ENCODE results near the gene OBSCN.

Gene OBSCN

GRCh38 chr1:228291906-228292608 lies 84.2 kb downstream of the OBSCN start:
- no peak for DNase-seq

- no peak for DNase-seq
Measured at GRCh38 chr1:228292609-228292911, 84.7 kb downstream of the OBSCN start.

- no peak for DNase-seq
Measured at GRCh38 chr1:228293393-228293792, 85.5 kb downstream of the OBSCN start.

GRCh38 chr1:228293816-228294500 lies 86.1 kb downstream of the OBSCN start:
- no peak for DNase-seq

- no peak for DNase-seq
Measured at GRCh38 chr1:228294717-228295116, 86.9 kb downstream of the OBSCN start.

- no peak for DNase-seq
Measured at GRCh38 chr1:228295201-228295600, 87.4 kb downstream of the OBSCN start.

- no peak for DNase-seq
Measured at GRCh38 chr1:228295981-228296380, 88.1 kb downstream of the OBSCN start.

GRCh38 chr1:228297242-228297641 lies 89.4 kb downstream of the OBSCN start:
- no peak for DNase-seq

- DNase-seq: no peak
Measured at GRCh38 chr1:228297822-228298221, 90.0 kb downstream of the OBSCN start.

GRCh38 chr1:228298471-228298870 lies 90.6 kb downstream of the OBSCN start:
- DNase-seq: no peak

- no peak for DNase-seq
Measured at GRCh38 chr1:228299211-228299610, 91.4 kb downstream of the OBSCN start.

- DNase-seq: no peak
Measured at GRCh38 chr1:228299901-228300300, 92.1 kb downstream of the OBSCN start.

GRCh38 chr1:228302086-228302485 lies 94.2 kb downstream of the OBSCN start:
- no peak for DNase-seq

- no peak for DNase-seq
Measured at GRCh38 chr1:228303596-228303995, 95.8 kb downstream of the OBSCN start.

GRCh38 chr1:228304225-228304624 lies 96.4 kb downstream of the OBSCN start:
- DNase-seq: no peak

GRCh38 chr1:228304766-228305395 lies 97.0 kb downstream of the OBSCN start:
- no peak for DNase-seq

- DNase-seq: no peak
Measured at GRCh38 chr1:228305721-228306152, 97.9 kb downstream of the OBSCN start.

GRCh38 chr1:228306275-228307217 lies 98.7 kb downstream of the OBSCN start:
- no peak for DNase-seq

- DNase-seq: no peak
Measured at GRCh38 chr1:228307218-228308023, 99.6 kb downstream of the OBSCN start.

GRCh38 chr1:228308085-228308601 lies 100.3 kb downstream of the OBSCN start:
- no peak for DNase-seq

GRCh38 chr1:228308628-228309325 lies 100.9 kb downstream of the OBSCN start:
- DNase-seq: no peak
